ENCODE data around the gene NLRX1.
A peak's percentile ranks its signal among the peaks of the same experiment; 100 is the strongest.

GRCh38 chr11:119168471-119169281, at the start of gene NLRX1:
- TF ChIP-seq USF2 (IDR thresholded peaks at IDR 0.05; ENCODE audit: borderline replicate concordance, low read depth, low read length) (no peak; the same call in 1 of the 2 replicates), EP300 (IDR thresholded peaks at IDR 0.05; ENCODE audit: borderline replicate concordance in 1 of 2, low read depth in 1 of 2, low read length in 1 of 2) (no peak), POLR2AphosphoS5 (IDR thresholded peaks at IDR 0.05; ENCODE audit: low read depth, low read length) (peak; percentile 89; the same call in 1 of the 2 replicates), GABPA (IDR thresholded peaks at IDR 0.05; ENCODE audit: low read depth) (0 out of 2 replicates have a peak, but pooled peaks have one; percentile 15), SIN3A (IDR thresholded peaks at IDR 0.05; ENCODE audit: borderline replicate concordance, low read depth, low read length) (no peak; the same call in 1 of the 2 replicates), CTCF (IDR thresholded peaks at IDR 0.05) (peak; percentile 82), FOXJ3 (CRISPR knock-in tag; IDR thresholded peaks at IDR 0.05) (no peak), GATA2 (CRISPR knock-in tag; IDR thresholded peaks at IDR 0.05) (no peak), RXRA (IDR thresholded peaks at IDR 0.05; ENCODE audit: borderline replicate concordance, low read depth) (no peak), MAX (IDR thresholded peaks at IDR 0.05; ENCODE audit: low read depth) (no peak)
